ENCODE results near the gene BRD8.

DNA sequence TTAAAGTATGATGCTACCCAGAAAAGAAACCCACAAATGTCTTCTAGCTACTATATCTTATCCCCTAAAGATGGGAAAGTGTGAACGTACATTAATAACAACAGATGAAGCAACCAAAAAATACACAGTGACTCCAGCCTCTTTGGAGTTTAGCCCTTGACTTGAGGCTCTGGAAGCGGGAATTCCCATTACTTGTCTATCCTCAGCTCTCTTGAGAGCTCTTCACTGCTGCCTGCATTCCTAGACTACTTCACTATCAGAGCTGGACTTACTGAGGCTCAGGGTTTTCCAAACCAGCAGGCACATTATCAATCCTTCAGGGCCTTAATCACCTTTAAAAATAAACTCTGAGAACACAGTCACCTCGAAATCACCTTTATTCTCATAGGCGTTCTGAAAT is 38.2 kb downstream of the BRD8 start:
- TF ChIP-seq, protein P1, sequence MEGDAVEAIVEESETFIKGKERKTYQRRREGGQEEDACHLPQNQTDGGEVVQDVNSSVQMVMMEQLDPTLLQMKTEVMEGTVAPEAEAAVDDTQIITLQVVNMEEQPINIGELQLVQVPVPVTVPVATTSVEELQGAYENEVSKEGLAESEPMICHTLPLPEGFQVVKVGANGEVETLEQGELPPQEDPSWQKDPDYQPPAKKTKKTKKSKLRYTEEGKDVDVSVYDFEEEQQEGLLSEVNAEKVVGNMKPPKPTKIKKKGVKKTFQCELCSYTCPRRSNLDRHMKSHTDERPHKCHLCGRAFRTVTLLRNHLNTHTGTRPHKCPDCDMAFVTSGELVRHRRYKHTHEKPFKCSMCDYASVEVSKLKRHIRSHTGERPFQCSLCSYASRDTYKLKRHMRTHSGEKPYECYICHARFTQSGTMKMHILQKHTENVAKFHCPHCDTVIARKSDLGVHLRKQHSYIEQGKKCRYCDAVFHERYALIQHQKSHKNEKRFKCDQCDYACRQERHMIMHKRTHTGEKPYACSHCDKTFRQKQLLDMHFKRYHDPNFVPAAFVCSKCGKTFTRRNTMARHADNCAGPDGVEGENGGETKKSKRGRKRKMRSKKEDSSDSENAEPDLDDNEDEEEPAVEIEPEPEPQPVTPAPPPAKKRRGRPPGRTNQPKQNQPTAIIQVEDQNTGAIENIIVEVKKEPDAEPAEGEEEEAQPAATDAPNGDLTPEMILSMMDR (IDR thresholded peaks at IDR 0.05; ENCODE audit: poor library complexity), result no peak
- no peak for TF ChIP-seq EZH2 (IDR thresholded peaks at IDR 0.05; ENCODE audit: borderline replicate concordance)
